SK-N-SH (cell line): ENCODE results near the gene ACVR2B. TPM values are rescaled to one million over a fixed set of nuclear protein-coding genes. Genes with fewer than 3 reads are reported as not detected.

Experiments used
- CTCF ChIA-PET: fragments of 300-600, 350-600 bp; formaldehyde crosslinking; extraction: SDS; loops from one replicate; lab custom pipeline; 2021; lab: Yijun Ruan, JAX
- POLR2A ChIA-PET: fragments of 350-600 bp; sonication (Branson Sonifier 250); formaldehyde crosslinking; extraction: SDS; loops from one replicate; lab custom pipeline; 2020; ENCODE audit warnings: antibody characterized with exemption, inconsistent platforms; lab: Yijun Ruan, JAX
- DNase-seq: peaks from one replicate; pipeline ENCODE4 v3.0.0; 2012
- H2AFZ ChIP-seq: fragments of 200-600 bp; sonication (generic); 2 replicates; pipeline ENCODE4 v1.8.1; 2016; ENCODE audit warnings: antibody characterized with exemption, mild to moderate bottlenecking, low read depth
- H3F3A ChIP-seq: fragments of 200-600 bp; sonication (generic); replicated peaks from 2 replicates; pipeline ENCODE3; 2016; ENCODE audit warnings: antibody characterized with exemption, mild to moderate bottlenecking; ENCODE audit not compliant: insufficient read depth
- H3K27ac ChIP-seq, 2 experiments: fragments of 200-500 bp in 1 of 2; fragments of 200-600 bp in 1 of 2; sonication (Bioruptor generic) in 1 of 2; sonication (generic), shearing (Covaris generic) in 1 of 2; 2 replicates each; pipeline versions ENCODE4 v1.5.1 to v1.6.1; 2014 to 2016; ENCODE audit warnings: low read depth in 2 of 2, inconsistent platforms in 1 of 2, low read length in 1 of 2, mild to moderate bottlenecking in 1 of 2, mixed read lengths in 1 of 2
- H3K27me3 ChIP-seq: fragments of 200-600 bp; sonication (generic), shearing (Covaris generic); 2 replicates; pipeline ENCODE4 v1.6.1; 2016; ENCODE audit warnings: mixed run types; ENCODE audit not compliant: insufficient read depth
- H3K36me3 ChIP-seq, 2 experiments: fragments of 200-500 bp in 1 of 2; fragments of 200-600 bp in 1 of 2; sonication (Bioruptor generic) in 1 of 2; sonication (generic) in 1 of 2; replicated peaks in 1 of 2; 2 replicates each; pipeline versions ENCODE3 to v1.5.1; 2014 to 2016; ENCODE audit warnings: low read length in 1 of 2, mild to moderate bottlenecking in 1 of 2; ENCODE audit not compliant: insufficient read depth in 2 of 2, control insufficient read depth in 1 of 2
- H3K4me1 ChIP-seq, 2 experiments: fragments of 200-500 bp in 1 of 2; fragments of 200-600 bp in 1 of 2; sonication (Bioruptor generic) in 1 of 2; sonication (generic), shearing (Covaris generic) in 1 of 2; 2 replicates each; pipeline versions ENCODE4 v1.5.1 to v1.6.1; 2014 to 2016; ENCODE audit warnings: low read depth in 1 of 2, low read length in 1 of 2, mixed run types in 1 of 2; ENCODE audit not compliant: insufficient read depth in 2 of 2, control insufficient read depth in 1 of 2
- H3K4me2 ChIP-seq: fragments of 200-600 bp; sonication (generic), shearing (Covaris generic); 2 replicates; pipeline ENCODE4 v1.6.1; 2017; ENCODE audit warnings: mixed run types
- H3K4me3 ChIP-seq, 2 experiments: fragments of 200-500 bp in 1 of 2; fragments of 200-600 bp in 1 of 2; sonication (Bioruptor generic) in 1 of 2; sonication (generic), shearing (Covaris generic) in 1 of 2; 2 replicates each; pipeline versions ENCODE4 v1.5.1 to v1.8.1; 2014 to 2016; ENCODE audit warnings: low read depth in 2 of 2, inconsistent platforms in 1 of 2, low read length in 1 of 2, mild to moderate bottlenecking in 1 of 2, mixed read lengths in 1 of 2, moderate library complexity in 1 of 2
- H3K79me2 ChIP-seq: fragments of 200-600 bp; sonication (generic); 2 replicates; pipeline ENCODE4 v1.8.1; 2017; ENCODE audit warnings: mild to moderate bottlenecking; ENCODE audit not compliant: insufficient read depth
- H3K9ac ChIP-seq: fragments of 200-600 bp; sonication (generic); 2 replicates; pipeline ENCODE4 v1.6.1; 2017; ENCODE audit warnings: mixed run types
- H3K9me2 ChIP-seq: fragments of 200-600 bp; sonication (generic); 2 replicates; pipeline ENCODE4 v1.6.1; 2017; ENCODE audit warnings: mixed run types
- H3K9me3 ChIP-seq: fragments of 200-600 bp; sonication (generic); 2 replicates; pipeline ENCODE4 v1.6.1; 2017; ENCODE audit warnings: mixed run types, mild to moderate bottlenecking, moderate library complexity
- H4K20me1 ChIP-seq: fragments of 200-600 bp; sonication (generic); 2 replicates; pipeline ENCODE4 v1.6.1; 2017; ENCODE audit warnings: mild to moderate bottlenecking, mixed run types; ENCODE audit not compliant: insufficient read depth
- ELF1 ChIP-seq: IDR thresholded peaks from 2 replicates; pipeline ENCODE4 v1.4.0; 2012
- FOXM1 ChIP-seq: IDR thresholded peaks from 2 replicates; pipeline ENCODE4 v1.4.0; 2012; ENCODE audit warnings: low read depth, mild to moderate bottlenecking
- GABPA ChIP-seq: IDR thresholded peaks from 2 replicates; pipeline ENCODE4 v1.4.0; 2012; ENCODE audit warnings: low read depth, mild to moderate bottlenecking
- GATA2 ChIP-seq: sonication (generic); formaldehyde crosslinking; IDR thresholded peaks from 2 replicates; pipeline ENCODE4 v1.5.0; 2020; ENCODE audit warnings: mild to moderate bottlenecking, missing genetic modification reagents
- JUND ChIP-seq: IDR thresholded peaks from 2 replicates; pipeline ENCODE4 v1.4.0; 2012
- POLR2AphosphoS5 ChIP-seq: IDR thresholded peaks from 2 replicates; pipeline ENCODE4 v1.6.1; 2012; ENCODE audit warnings: low read depth, low read length
- RAD21 ChIP-seq: IDR thresholded peaks from 2 replicates; pipeline ENCODE4 v1.6.1; 2012; ENCODE audit warnings: mild to moderate bottlenecking, low read length
- SIN3A ChIP-seq: IDR thresholded peaks from 2 replicates; pipeline ENCODE4 v1.6.1; 2012; ENCODE audit warnings: low read depth, mild to moderate bottlenecking, low read length, moderate library complexity, borderline replicate concordance
- SMC3 ChIP-seq: IDR thresholded peaks from 2 replicates; pipeline ENCODE4 v1.6.1; 2012; ENCODE audit warnings: low read depth, low read length, improper control_type of control experiment
- TAF1 ChIP-seq: IDR thresholded peaks from 2 replicates; pipeline ENCODE4 v1.6.1; 2012; ENCODE audit warnings: low read depth, mild to moderate bottlenecking, low read length, moderate library complexity, borderline replicate concordance
- TEAD4 ChIP-seq: IDR thresholded peaks from 2 replicates; pipeline ENCODE4 v1.4.0; 2012; ENCODE audit warnings: mild to moderate bottlenecking, borderline replicate concordance; ENCODE audit not compliant: insufficient read depth
- YY1 ChIP-seq: IDR thresholded peaks from 2 replicates; pipeline ENCODE4 v1.4.0; 2012; ENCODE audit warnings: low read depth, mild to moderate bottlenecking
- WGBS: methylation state at CpG from one replicate; pipeline ENCODE4 v1.1.6; 2017; ENCODE audit warnings: low lambda C conversion rate; 5-methylcytosine and 5-hydroxymethylcytosine counted together
- polyA plus RNA-seq, 3 experiments: library from polyadenylated mRNA; depleted of rRNA; stranded (reverse); fragments of >200 nt; gene quantifications; 2 replicates each; pipeline ENCODE4 v1.2.3, GENCODE V29; 2012
- TF ChIP-seq, protein P1 (sequence below): IDR thresholded peaks from 2 replicates; pipeline ENCODE4; 2012
- TF ChIP-seq, protein P2 (sequence below): IDR thresholded peaks from 2 replicates; pipeline ENCODE4 v1.4.0; 2012; ENCODE audit warnings: low read depth
- TF ChIP-seq, protein P3 (sequence below): IDR thresholded peaks from 2 replicates; pipeline ENCODE4 v1.6.1; 2012; ENCODE audit warnings: mild to moderate bottlenecking, low read depth, low read length, moderate library complexity
- TF ChIP-seq, protein P4 (sequence below): IDR thresholded peaks from 2 replicates; pipeline ENCODE4 v1.4.0; 2012; ENCODE audit warnings: low read depth, borderline replicate concordance

Gene ACVR2B
- polyA plus RNA-seq, 1 of the 3 experiments (the other 2 are of a cell fraction), result 1.4 TPM

DNA sequence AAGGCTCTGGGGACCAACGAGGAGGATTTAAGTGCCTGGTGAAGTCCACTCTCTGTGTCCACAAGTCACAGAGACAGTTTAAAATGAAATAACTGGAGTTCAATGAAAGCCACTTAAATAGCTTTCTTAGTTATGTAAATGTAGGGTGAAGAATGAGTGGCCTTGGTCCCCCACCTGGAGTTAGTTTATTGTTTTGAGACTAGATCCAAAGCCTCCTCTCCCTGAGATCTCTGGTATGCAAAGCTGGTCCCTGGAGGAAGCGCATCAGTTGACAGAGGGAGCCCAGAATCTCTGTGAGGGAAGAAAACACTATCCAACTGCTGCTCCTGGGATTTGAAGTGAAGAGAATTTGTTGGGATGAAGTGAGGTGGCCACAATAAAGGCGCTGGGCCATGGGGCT is 83.0 kb downstream of the ACVR2B start:
- H3K9me3 ChIP-seq, result no peaks in the 10 kb centered on the region
- H4K20me1 ChIP-seq, result no peaks in the 10 kb centered on the region
- peaks cover 0 to 10% of the 10 kb centered on the region in 2 experiments; a peak in 1 of 4 replicates for H3K4me1 ChIP-seq
- DNase-seq, result no peak
- H3K4me2 ChIP-seq, result no peak overlapping the region
- TF ChIP-seq YY1 (no peak), TAF1 (no peak)
- no peak overlapping the region for H3K9ac ChIP-seq
- H3K27ac ChIP-seq, result no peak overlapping the region
- H3K27me3 ChIP-seq, result no peaks in the 10 kb centered on the region
- no peaks in the 10 kb centered on the region for H3K79me2 ChIP-seq
- H3F3A ChIP-seq, result no peaks in the 10 kb centered on the region
- H2AFZ ChIP-seq, result no peak overlapping the region
- no peak overlapping the region for H3K4me3 ChIP-seq
- WGBS, result 75% methylated on average over 3 of the region's 3 CpGs
- POLR2A ChIA-PET, result no interaction called here
- CTCF ChIA-PET, result interaction anchor here (2.4 to 3.4 kb wide), 2 partner anchors 16 to 114 kb away, joined by 10 to 22 read pairs; no protein-coding TSS in a partner anchor
- no peaks in the 10 kb centered on the region for H3K9me2 ChIP-seq
- no peaks in the 10 kb centered on the region for H3K36me3 ChIP-seq

DNA sequence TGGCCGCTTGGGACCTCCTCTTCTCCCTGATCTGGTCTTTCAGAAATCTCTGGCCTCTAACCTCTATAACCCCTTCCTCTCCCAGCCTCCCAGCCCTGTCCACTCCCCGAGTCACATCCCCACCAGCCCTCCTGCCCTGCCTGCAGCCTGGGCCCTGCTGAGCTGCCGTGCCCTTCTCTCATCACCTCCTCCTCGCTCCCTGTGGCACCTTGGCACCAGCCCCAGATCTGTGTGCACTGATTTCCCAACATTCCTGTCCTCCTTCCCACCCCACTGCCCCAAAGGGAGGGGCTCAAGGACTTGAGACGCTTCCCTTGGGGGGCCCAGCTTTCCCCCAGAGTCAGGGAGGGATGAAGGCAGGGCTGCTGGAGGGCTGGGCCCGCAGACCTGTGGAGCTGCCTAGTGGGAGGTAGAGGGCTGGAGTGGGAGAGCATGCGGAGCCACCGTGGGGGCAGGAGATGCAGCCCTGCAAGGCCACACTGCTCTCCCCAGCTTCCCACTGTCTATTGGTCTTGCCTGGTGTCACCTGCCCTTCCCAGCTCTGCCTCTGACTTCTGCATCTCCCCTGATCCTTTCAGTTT is 85.2 kb downstream of the ACVR2B start:
- WGBS, result 91% methylated on average over 4 of the region's 8 CpGs
- H3K9me2 ChIP-seq, result no peaks in the 10 kb centered on the region
- no peak overlapping the region for H3K9ac ChIP-seq
- no peaks in the 10 kb centered on the region for H3K36me3 ChIP-seq
- H3K79me2 ChIP-seq, result no peaks in the 10 kb centered on the region
- H2AFZ ChIP-seq, result no peak overlapping the region
- ChIA-PET POLR2A (interaction anchor here (0.8 kb wide), 1 partner anchor 86 kb away, joined by 3 read pairs; no protein-coding TSS in a partner anchor), CTCF (interaction anchor here (1.1 to 3.4 kb wide), 6 partner anchors 10 to 117 kb away, joined by 3 to 22 read pairs (median 5); partner anchors contain the start of gene EXOG)
- H3K9me3 ChIP-seq, result no peaks in the 10 kb centered on the region
- no peaks in the 10 kb centered on the region for H3F3A ChIP-seq
- no peak overlapping the region for H3K27ac ChIP-seq
- no peaks in the 10 kb centered on the region for H4K20me1 ChIP-seq
- DNase-seq, result no peak
- H3K4me1 ChIP-seq, result peaks cover 0 to 24% of the 10 kb centered on the region in 2 experiments; a peak in 1 of 4 replicates
- no peak overlapping the region for H3K4me3 ChIP-seq
- no peaks in the 10 kb centered on the region for H3K27me3 ChIP-seq
- H3K4me2 ChIP-seq, result no peak overlapping the region
- TF ChIP-seq RAD21 (no peak), POLR2AphosphoS5 (no peak), GABPA (no peak), GATA2 (no peak), TAF1 (no peak), SMC3 (no peak), ELF1 (no peak), SIN3A (no peak), JUND (no peak), TEAD4 (no peak), FOXM1 (no peak)
- TF ChIP-seq, protein P1, sequence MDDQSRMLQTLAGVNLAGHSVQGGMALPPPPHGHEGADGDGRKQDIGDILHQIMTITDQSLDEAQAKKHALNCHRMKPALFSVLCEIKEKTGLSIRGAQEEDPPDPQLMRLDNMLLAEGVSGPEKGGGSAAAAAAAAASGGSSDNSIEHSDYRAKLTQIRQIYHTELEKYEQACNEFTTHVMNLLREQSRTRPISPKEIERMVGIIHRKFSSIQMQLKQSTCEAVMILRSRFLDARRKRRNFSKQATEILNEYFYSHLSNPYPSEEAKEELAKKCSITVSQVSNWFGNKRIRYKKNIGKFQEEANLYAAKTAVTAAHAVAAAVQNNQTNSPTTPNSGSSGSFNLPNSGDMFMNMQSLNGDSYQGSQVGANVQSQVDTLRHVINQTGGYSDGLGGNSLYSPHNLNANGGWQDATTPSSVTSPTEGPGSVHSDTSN, result no peak
- TF ChIP-seq, protein P2, sequence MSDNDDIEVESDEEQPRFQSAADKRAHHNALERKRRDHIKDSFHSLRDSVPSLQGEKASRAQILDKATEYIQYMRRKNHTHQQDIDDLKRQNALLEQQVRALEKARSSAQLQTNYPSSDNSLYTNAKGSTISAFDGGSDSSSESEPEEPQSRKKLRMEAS, result no peak
- TF ChIP-seq, protein P3, sequence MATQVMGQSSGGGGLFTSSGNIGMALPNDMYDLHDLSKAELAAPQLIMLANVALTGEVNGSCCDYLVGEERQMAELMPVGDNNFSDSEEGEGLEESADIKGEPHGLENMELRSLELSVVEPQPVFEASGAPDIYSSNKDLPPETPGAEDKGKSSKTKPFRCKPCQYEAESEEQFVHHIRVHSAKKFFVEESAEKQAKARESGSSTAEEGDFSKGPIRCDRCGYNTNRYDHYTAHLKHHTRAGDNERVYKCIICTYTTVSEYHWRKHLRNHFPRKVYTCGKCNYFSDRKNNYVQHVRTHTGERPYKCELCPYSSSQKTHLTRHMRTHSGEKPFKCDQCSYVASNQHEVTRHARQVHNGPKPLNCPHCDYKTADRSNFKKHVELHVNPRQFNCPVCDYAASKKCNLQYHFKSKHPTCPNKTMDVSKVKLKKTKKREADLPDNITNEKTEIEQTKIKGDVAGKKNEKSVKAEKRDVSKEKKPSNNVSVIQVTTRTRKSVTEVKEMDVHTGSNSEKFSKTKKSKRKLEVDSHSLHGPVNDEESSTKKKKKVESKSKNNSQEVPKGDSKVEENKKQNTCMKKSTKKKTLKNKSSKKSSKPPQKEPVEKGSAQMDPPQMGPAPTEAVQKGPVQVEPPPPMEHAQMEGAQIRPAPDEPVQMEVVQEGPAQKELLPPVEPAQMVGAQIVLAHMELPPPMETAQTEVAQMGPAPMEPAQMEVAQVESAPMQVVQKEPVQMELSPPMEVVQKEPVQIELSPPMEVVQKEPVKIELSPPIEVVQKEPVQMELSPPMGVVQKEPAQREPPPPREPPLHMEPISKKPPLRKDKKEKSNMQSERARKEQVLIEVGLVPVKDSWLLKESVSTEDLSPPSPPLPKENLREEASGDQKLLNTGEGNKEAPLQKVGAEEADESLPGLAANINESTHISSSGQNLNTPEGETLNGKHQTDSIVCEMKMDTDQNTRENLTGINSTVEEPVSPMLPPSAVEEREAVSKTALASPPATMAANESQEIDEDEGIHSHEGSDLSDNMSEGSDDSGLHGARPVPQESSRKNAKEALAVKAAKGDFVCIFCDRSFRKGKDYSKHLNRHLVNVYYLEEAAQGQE, result no peak
- TF ChIP-seq, protein P4, sequence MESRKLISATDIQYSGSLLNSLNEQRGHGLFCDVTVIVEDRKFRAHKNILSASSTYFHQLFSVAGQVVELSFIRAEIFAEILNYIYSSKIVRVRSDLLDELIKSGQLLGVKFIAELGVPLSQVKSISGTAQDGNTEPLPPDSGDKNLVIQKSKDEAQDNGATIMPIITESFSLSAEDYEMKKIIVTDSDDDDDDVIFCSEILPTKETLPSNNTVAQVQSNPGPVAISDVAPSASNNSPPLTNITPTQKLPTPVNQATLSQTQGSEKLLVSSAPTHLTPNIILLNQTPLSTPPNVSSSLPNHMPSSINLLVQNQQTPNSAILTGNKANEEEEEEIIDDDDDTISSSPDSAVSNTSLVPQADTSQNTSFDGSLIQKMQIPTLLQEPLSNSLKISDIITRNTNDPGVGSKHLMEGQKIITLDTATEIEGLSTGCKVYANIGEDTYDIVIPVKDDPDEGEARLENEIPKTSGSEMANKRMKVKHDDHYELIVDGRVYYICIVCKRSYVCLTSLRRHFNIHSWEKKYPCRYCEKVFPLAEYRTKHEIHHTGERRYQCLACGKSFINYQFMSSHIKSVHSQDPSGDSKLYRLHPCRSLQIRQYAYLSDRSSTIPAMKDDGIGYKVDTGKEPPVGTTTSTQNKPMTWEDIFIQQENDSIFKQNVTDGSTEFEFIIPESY, result no peak
